ENCODE data around the gene ITGB4.
A peak's percentile ranks its signal among the peaks of the same experiment; 100 is the strongest.
"Not testable (repeated sequence)": the region's sequence is repeated elsewhere in the genome, so short reads cannot be mapped to it uniquely, and the experiment has no call there.

Gene ITGB4

GRCh38 chr17:75763269-75763607, 42.0 kb downstream of the ITGB4 start:
- H3K4me3 ChIP-seq (ENCODE audit: low read depth, low read length) = no peak overlapping the region
- no peak for DNase-seq (ENCODE audit: low read depth)

GRCh38 chr17:75763613-75764416, 42.6 kb downstream of the ITGB4 start:
- peak overlapping the region; percentile 65 for H3K4me3 ChIP-seq (ENCODE audit: low read depth, low read length)
- no peak for DNase-seq (ENCODE audit: low read depth)

- peak overlapping the region; percentile 65 for H3K4me3 ChIP-seq (ENCODE audit: low read depth, low read length)
- DNase-seq (ENCODE audit: low read depth) = no peak
These were observed 43.1 kb downstream of the ITGB4 start for GRCh38 chr17:75764417-75764710.

- no peak for DNase-seq (ENCODE audit: low read depth)
- H3K4me3 ChIP-seq (ENCODE audit: low read depth, low read length) = peak within 1 kb of the TSS; percentile 65
These were observed 43.6 kb downstream of the ITGB4 start, which contains the start of gene GALK1 for GRCh38 chr17:75764711-75765421. Gene GALK1, minus strand, starts transcription at chr17:75765192. Its CDS starts 56 bp downstream, at chr17:75765136.

GRCh38 chr17:75765981-75766380, 44.7 kb downstream of the ITGB4 start:
- H3K4me3 ChIP-seq (ENCODE audit: low read depth, low read length) = no peak overlapping the region
- DNase-seq (ENCODE audit: low read depth) = no peak

GRCh38 chr17:75767881-75768280, 46.6 kb downstream of the ITGB4 start:
- no peak for DNase-seq (ENCODE audit: low read depth)
- no peak overlapping the region for H3K4me3 ChIP-seq (ENCODE audit: low read depth, low read length)

- DNase-seq (ENCODE audit: low read depth) = no peak
These were observed 48.3 kb downstream of the ITGB4 start for GRCh38 chr17:75769536-75769935.

GRCh38 chr17:75771334-75772281, 50.3 kb downstream of the ITGB4 start:
- no peak overlapping the region for H3K4me3 ChIP-seq (ENCODE audit: low read depth, low read length)

More at GRCh38 chr17:75769536-75769935, 48.3 kb downstream of the ITGB4 start:
- H3K4me3 ChIP-seq (ENCODE audit: low read depth, low read length) = no peak overlapping the region

GRCh38 chr17:75773121-75773807, 52.0 kb downstream of the ITGB4 start:
- DNase-seq (ENCODE audit: low read depth) = no peak

More at GRCh38 chr17:75771334-75772281, 50.3 kb downstream of the ITGB4 start:
- DNase-seq (ENCODE audit: low read depth) = no peak

GRCh38 chr17:75773808-75774470, 52.7 kb downstream of the ITGB4 start:
- H3K4me3 ChIP-seq (ENCODE audit: low read depth, low read length) = no peak overlapping the region
- DNase-seq (ENCODE audit: low read depth) = no peak

More at GRCh38 chr17:75773121-75773807, 52.0 kb downstream of the ITGB4 start:
- no peak overlapping the region for H3K4me3 ChIP-seq (ENCODE audit: low read depth, low read length)

- DNase-seq (ENCODE audit: low read depth) = no peak
- H3K4me3 ChIP-seq (ENCODE audit: low read depth, low read length) = no peak overlapping the region
These were observed 53.3 kb downstream of the ITGB4 start for GRCh38 chr17:75774471-75774990.

- no peak for DNase-seq (ENCODE audit: low read depth)
- no peak overlapping the region for H3K4me3 ChIP-seq (ENCODE audit: low read depth, low read length)
These were observed 53.9 kb downstream of the ITGB4 start for GRCh38 chr17:75774991-75775668.

- H3K4me3 ChIP-seq (ENCODE audit: low read depth, low read length) = peak overlapping the region; percentile 15
- DNase-seq (ENCODE audit: low read depth) = no peak
These were observed 55.4 kb downstream of the ITGB4 start for GRCh38 chr17:75776386-75777295.

- DNase-seq (ENCODE audit: low read depth) = no peak
- H3K4me3 ChIP-seq (ENCODE audit: low read depth, low read length) = peak overlapping the region; percentile 87
These were observed 56.1 kb downstream of the ITGB4 start for GRCh38 chr17:75777296-75777922.

- peak overlapping the region; percentile 87 for H3K4me3 ChIP-seq (ENCODE audit: low read depth, low read length)
- not testable (repeated sequence) for DNase-seq (ENCODE audit: low read depth)
These were observed 57.0 kb downstream of the ITGB4 start for GRCh38 chr17:75778066-75778860.

- DNase-seq (ENCODE audit: low read depth) = no peak
- peak overlapping the region; percentile 87 for H3K4me3 ChIP-seq (ENCODE audit: low read depth, low read length)
These were observed 57.6 kb downstream of the ITGB4 start for GRCh38 chr17:75778861-75779249.
